Pancreas (tissue), 10 donors: ENCODE measurements around the gene SLC7A4. TPM values are rescaled to one million over a fixed set of nuclear protein-coding genes. Genes with fewer than 3 reads are reported as not detected.

Source experiments
- ATAC-seq, 4 donors: fragments of 200-7000 bp; cut with Tn5 transposase; one replicate each; pipeline versions ENCODE4 v1.8.0 to v1.9.1; 2020; ENCODE audit warnings: mild to moderate bottlenecking in 4 of 4, moderate library complexity in 4 of 4
- DNase-seq, 6 donors: peaks; one replicate each; pipeline ENCODE4 v3.0.0-alpha.2; 2020
- FAIRE-seq: peaks from 2 replicates; lab custom pipeline; 2012; peaks lifted over from hg19 to GRCh38; lab: Jason Lieb, UNC
- H3K27ac ChIP-seq, 4 donors: fragments of 200-600 bp; sonication (generic); 1 replicate in 3 of 4; 2 replicates in 1 of 4; pipeline versions ENCODE4 v1.5.0 to v1.8.0; 2020
- H3K27me3 ChIP-seq, 4 donors: fragments of 200-600 bp; one replicate each; pipeline ENCODE4 v1.8.0; 2021
- H3K36me3 ChIP-seq, 3 donors: fragments of 200-600 bp; sonication (generic) in 1 of 3; one replicate each; pipeline versions ENCODE4 v1.5.0 to v1.8.0; 2020 to 2021
- H3K4me1 ChIP-seq, 3 donors: fragments of 200-600 bp; one replicate each; pipeline ENCODE4 v1.8.0; 2021
- H3K4me3 ChIP-seq, 4 donors: fragments of 200-600 bp; sonication (generic) in 2 of 4; one replicate each; pipeline versions ENCODE4 v1.5.0 to v1.8.0; 2020 to 2021
- H3K9me3 ChIP-seq, 4 donors: fragments of 200-600 bp; one replicate each; pipeline ENCODE4 v1.8.0; 2021
- CTCF ChIP-seq, 4 donors: fragments of 200-600 bp; sonication (generic) in 3 of 4; IDR thresholded peaks; one replicate each; pipeline versions ENCODE4 v1.5.0 to v1.8.0; 2021; ENCODE audit warnings: antibody characterized with exemption in 4 of 4
- WGBS, 2 donors: extraction: QIAGEN DNeasy Blood & Tissue Kit; methylation state at CpG; one replicate each; pipeline ENCODE4 v1.1.7; 2013; 5-methylcytosine and 5-hydroxymethylcytosine counted together
- intact Hi-C, 3 donors: fragments of 100-400 bp; cut with DNase I; formaldehyde crosslinking; loops; one replicate each; pipeline versions ENCODE4 v1.11.1 to v1.14.2; 2022
- polyA plus RNA-seq, 2 donors: library from polyadenylated mRNA; stranded (reverse); fragments of 200-250 nt; gene quantifications; one replicate each; pipeline ENCODE4 v1.2.3, GENCODE V29; 2013
- total RNA-seq, 6 donors: library from RNA; stranded (reverse); fragmentation: NEBNext Ultra II Directional in 4 of 6; extraction: Animal tissue kit (Norgen Biotek cat#: 25700) in 4 of 6; gene quantifications; one replicate each; pipeline versions ENCODE4 v1.2.1 to v1.2.4, GENCODE V29; 2021 to 2023
- donor health status: healthy with polysubstance abuse.
- donor health status: DM: no; HTN: no; CAD: no; lungs with moderate emphysema.
- donor health status: DM: no; HTN: no; CAD: no.
- donor health status: control.
- donor health status: control.
- donor health status: Bipolar disorder and iron deficiency.
- donor health status: DM: yes; HTN: yes; CAD: no.
- donor health status: DM: no; HTN: no; CAD: no.
- donor health status: DM: no; HTN: no; CAD: no.
- donor health status: DM: yes; HTN: yes; CAD: no.

The SLC7A4 gene
- total and polyA plus RNA-seq, 8 donors = 0.09 to 1.4 (median 0.20) TPM; not detected in 1

- TF ChIP-seq CTCF (IDR thresholded peaks at IDR 0.05) = no peak
- H3K27ac ChIP-seq = no peak overlapping the region
- 72 to 74% methylated on average over 7 of the region's 7 CpGs for WGBS, 2 donors
- no peaks in the 10 kb centered on the region for H3K27me3 ChIP-seq
- DNase-seq (no peak), ATAC-seq (no peak), FAIRE-seq (no peak)
- peaks cover 0 to 13% (median 5%) of the 10 kb centered on the region in 3 donors for H3K36me3 ChIP-seq
- peaks cover 0 to 21% (median 19%) of the 10 kb centered on the region in 3 donors for H3K4me1 ChIP-seq
- no peak overlapping the region for H3K4me3 ChIP-seq
- intact Hi-C loops = no loop called here
- H3K9me3 ChIP-seq = no peaks in the 10 kb centered on the region
Observed at GRCh38 chr22:20998411-20999336, 33.7 kb downstream of the SLC7A4 start.

- Histone ChIP-seq H3K9me3 (no peaks in the 10 kb centered on the region), H3K36me3 (peaks cover 0 to 16% (median 5%) of the 10 kb centered on the region in 3 donors), H3K27me3 (no peaks in the 10 kb centered on the region), H3K27ac (no peak overlapping the region), H3K4me3 (no peak overlapping the region), H3K4me1 (peaks cover 0 to 13% (median 10%) of the 10 kb centered on the region in 3 donors)
- DNase-seq (peak in 2 of 6 donors; percentile 44 to 72), ATAC-seq (no peak), FAIRE-seq (no peak)
- 84 to 86% methylated on average over 13 of the region's 13 CpGs for WGBS, 2 donors
- TF ChIP-seq CTCF (IDR thresholded peaks at IDR 0.05) = no peak
- intact Hi-C loops = no loop called here
Observed at GRCh38 chr22:20997536-20998257, 34.7 kb downstream of the SLC7A4 start.

- no peak for FAIRE-seq
- H3K36me3 ChIP-seq = peaks cover 0 to 25% (median 5%) of the 10 kb centered on the region in 3 donors
- DNase-seq = peak in 2 of 6 donors; percentile 53 to 75
Observed at GRCh38 chr22:20996598-20997535, 35.5 kb downstream of the SLC7A4 start.

More at GRCh38 chr22:20996598-20997535, 35.5 kb downstream of the SLC7A4 start:
- 88 to 89% methylated on average over 27 of the region's 27 CpGs for WGBS, 2 donors
- ATAC-seq = no peak
- Histone ChIP-seq H3K27me3 (no peaks in the 10 kb centered on the region), H3K4me3 (no peak overlapping the region), H3K4me1 (peaks cover 0 to 13% (median 10%) of the 10 kb centered on the region in 3 donors), H3K9me3 (no peaks in the 10 kb centered on the region), H3K27ac (no peak overlapping the region)
- TF ChIP-seq CTCF (IDR thresholded peaks at IDR 0.05) = no peak
- intact Hi-C loops = no loop called here
